ENCODE measurements around the gene P2RY14. TPM values are rescaled to one million over a fixed set of nuclear protein-coding genes. Genes with fewer than 3 reads are reported as not detected.

Gene P2RY14
- polyA plus RNA-seq, 1 experiment = not detected

DNA sequence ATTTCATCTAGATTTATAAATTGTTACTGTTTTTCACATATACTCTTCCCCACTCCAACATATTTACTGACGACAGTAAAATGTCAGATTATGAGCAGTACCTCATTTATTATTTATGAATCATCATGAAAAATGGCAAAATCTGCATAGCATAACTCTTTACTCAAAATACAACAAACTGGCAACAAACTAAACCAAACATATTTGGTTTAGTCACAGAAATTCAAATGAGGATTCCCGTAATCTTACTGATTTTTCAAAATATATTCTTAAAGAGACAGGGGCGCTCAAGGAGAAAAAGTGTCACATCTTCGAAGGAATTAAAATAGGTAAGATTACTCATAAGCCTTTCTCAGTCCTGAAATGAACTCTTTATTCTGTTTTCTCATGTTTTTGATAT, 41.3 kb upstream of the P2RY14 start:
- Histone ChIP-seq H3K9me3 (ENCODE audit: control insufficient read depth, insufficient read depth, low read length) (peaks cover 3% of the 10 kb centered on the region; the same call in 1 of the 2 replicates), H3K27me3 (ENCODE audit: control insufficient read depth, insufficient read depth, low read length) (no peaks in the 10 kb centered on the region), H3K27ac (ENCODE audit: low read depth, low read length) (no peak overlapping the region), H3K4me3 (ENCODE audit: low read depth, low read length) (no peak overlapping the region)
- TF ChIP-seq, protein P1, sequence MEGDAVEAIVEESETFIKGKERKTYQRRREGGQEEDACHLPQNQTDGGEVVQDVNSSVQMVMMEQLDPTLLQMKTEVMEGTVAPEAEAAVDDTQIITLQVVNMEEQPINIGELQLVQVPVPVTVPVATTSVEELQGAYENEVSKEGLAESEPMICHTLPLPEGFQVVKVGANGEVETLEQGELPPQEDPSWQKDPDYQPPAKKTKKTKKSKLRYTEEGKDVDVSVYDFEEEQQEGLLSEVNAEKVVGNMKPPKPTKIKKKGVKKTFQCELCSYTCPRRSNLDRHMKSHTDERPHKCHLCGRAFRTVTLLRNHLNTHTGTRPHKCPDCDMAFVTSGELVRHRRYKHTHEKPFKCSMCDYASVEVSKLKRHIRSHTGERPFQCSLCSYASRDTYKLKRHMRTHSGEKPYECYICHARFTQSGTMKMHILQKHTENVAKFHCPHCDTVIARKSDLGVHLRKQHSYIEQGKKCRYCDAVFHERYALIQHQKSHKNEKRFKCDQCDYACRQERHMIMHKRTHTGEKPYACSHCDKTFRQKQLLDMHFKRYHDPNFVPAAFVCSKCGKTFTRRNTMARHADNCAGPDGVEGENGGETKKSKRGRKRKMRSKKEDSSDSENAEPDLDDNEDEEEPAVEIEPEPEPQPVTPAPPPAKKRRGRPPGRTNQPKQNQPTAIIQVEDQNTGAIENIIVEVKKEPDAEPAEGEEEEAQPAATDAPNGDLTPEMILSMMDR (IDR thresholded peaks at IDR 0.05; ENCODE audit: low read depth, low read length) = no peak
- ChIA-PET CTCF (interaction anchor here (0.5 to 1.1 kb wide), 2 partner anchors 92 to 108 kb away, joined by 3 read pairs; no protein-coding TSS in a partner anchor), POLR2A (no interaction called here)
- DNase-seq (ENCODE audit: low read depth, low spot score) = no peak

DNA sequence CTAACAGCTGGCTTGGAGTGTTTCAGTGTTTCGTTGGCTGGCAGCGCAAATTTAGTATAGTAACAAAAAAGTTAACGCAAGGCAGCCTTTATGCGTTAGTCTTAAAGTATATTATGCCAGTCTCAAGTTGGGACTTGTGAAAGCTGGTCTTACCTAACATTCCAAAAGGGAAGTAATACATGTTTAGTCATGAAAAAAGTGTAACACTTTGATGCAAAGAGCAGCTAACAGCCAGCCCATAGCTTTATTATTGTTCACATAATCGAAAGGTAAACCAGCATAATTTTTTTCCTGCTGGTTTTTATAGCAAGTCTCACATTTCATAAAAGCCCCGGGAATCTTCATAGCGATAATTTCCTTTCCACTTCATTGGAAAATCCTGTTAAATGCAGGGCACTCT, 40.6 kb upstream of the P2RY14 start:
- DNase-seq (ENCODE audit: low read depth, low spot score) = no peak
- no peaks in the 10 kb centered on the region for H3K27me3 ChIP-seq (ENCODE audit: control insufficient read depth, insufficient read depth, low read length)
- H3K4me3 ChIP-seq (ENCODE audit: low read depth, low read length) = no peak overlapping the region
- no peak overlapping the region for H3K27ac ChIP-seq (ENCODE audit: low read depth, low read length)
- POLR2A ChIA-PET = interaction anchor here (0.7 kb wide), 1 partner anchor 13 kb away, joined by 3 read pairs; no protein-coding TSS in a partner anchor
- TF ChIP-seq, protein P1 (IDR thresholded peaks at IDR 0.05; ENCODE audit: low read depth, low read length) = no peak
- H3K9me3 ChIP-seq (ENCODE audit: control insufficient read depth, insufficient read depth, low read length) = peaks cover 5% of the 10 kb centered on the region; the same call in 1 of the 2 replicates
- CTCF ChIA-PET = interaction anchor here (0.5 to 1.7 kb wide), 2 partner anchors 9 to 108 kb away, joined by 3 to 11 read pairs; no protein-coding TSS in a partner anchor

DNA sequence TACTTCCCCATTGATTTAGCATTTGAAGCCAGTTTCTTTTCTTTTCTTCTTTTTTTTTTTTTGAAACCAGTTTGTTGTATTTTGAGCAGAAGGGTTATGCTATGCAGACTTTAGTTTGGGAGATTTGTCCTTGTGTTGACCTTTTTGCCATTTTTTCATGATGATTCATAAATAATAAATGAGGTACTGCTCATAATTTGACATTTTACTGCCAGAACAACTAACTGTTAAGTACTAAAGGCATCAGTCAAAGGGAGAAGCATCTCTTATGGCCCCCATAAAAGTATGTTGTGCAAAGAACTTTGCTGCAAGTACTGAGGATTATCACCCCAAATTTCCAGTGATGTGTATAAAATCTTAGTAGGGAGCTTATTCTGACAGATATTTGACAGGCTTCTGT, 40.0 kb upstream of the P2RY14 start:
- H3K27ac ChIP-seq (ENCODE audit: low read depth, low read length) = no peak overlapping the region
- no peaks in the 10 kb centered on the region for H3K27me3 ChIP-seq (ENCODE audit: control insufficient read depth, insufficient read depth, low read length)
- H3K9me3 ChIP-seq (ENCODE audit: control insufficient read depth, insufficient read depth, low read length) = peaks cover 5% of the 10 kb centered on the region; the same call in 1 of the 2 replicates
- CTCF ChIA-PET = interaction anchor here (1.7 kb wide), 1 partner anchor 10 kb away, joined by 11 read pairs; no protein-coding TSS in a partner anchor
- H3K4me3 ChIP-seq (ENCODE audit: low read depth, low read length) = no peak overlapping the region
- POLR2A ChIA-PET = no interaction called here
- no peak for DNase-seq (ENCODE audit: low read depth, low spot score)
- TF ChIP-seq, protein P1 (IDR thresholded peaks at IDR 0.05; ENCODE audit: low read depth, low read length) = no peak

DNA sequence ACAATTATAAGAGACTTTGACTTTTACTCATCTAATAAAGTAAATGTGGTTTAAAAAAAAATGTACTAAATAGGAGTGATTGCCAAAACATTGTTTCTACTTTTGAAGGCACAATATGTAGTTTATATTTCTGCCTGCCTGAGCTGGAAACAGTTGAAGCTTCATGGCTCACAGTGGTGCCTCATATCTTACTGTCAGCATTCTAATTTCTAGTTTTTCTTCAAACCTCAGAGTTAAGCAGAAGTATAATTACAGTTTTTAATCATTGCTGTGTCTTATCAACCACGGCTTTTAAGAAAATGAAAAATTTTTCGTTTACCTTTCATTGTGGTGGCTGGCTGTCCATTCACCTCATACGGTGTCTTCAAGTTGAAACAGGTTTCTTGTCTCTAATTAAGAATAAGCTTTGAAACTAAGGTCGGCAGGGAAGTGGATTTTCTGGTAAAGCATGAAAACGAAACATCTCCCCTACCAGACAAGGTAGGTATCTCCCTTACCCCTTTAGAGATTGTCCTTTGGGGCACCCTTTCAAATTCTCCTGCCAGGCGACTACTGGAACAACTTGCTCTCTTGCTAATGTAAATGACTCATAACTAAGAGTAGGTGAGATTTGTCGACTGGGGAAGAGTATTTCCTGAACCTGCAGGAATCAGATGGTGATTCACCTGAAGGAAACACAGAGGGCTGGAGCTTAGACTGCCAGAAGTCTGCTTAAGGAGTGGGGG, 38.1 kb upstream of the P2RY14 start, which contains the start of gene GPR87:
Gene GPR87 (minus strand): TSS at position 554 of the 725 bp plus-strand sequence. CDS start 16,720 bp downstream, outside the sequence.
- DNase-seq (ENCODE audit: low read depth, low spot score) = no peak

More for the DNA sequence above, 38.1 kb upstream of the P2RY14 start, which contains the start of gene GPR87:
- no peak within 1 kb of the TSS for H3K4me3 ChIP-seq (ENCODE audit: low read depth, low read length)
- ChIA-PET POLR2A (interaction anchor here (0.6 kb wide), 1 partner anchor 394 kb away, joined by 3 read pairs; no protein-coding TSS in a partner anchor), CTCF (interaction anchor here (0.6 kb wide), 1 partner anchor 107 kb away, joined by 5 read pairs; no protein-coding TSS in a partner anchor)
- peaks cover 5% of the 10 kb centered on the region; the same call in 1 of the 2 replicates for H3K9me3 ChIP-seq (ENCODE audit: control insufficient read depth, insufficient read depth, low read length)
- no peaks in the 10 kb centered on the region for H3K27me3 ChIP-seq (ENCODE audit: control insufficient read depth, insufficient read depth, low read length)
- no peak within 1 kb of the TSS for H3K27ac ChIP-seq (ENCODE audit: low read depth, low read length)
- TF ChIP-seq, protein P1 (IDR thresholded peaks at IDR 0.05; ENCODE audit: low read depth, low read length) = no peak

Measured in AG04450 (cell line).